ENCODE measurements around the gene SF3A2. TPM values are rescaled to one million over a fixed set of nuclear protein-coding genes. Genes with fewer than 3 reads are reported as not detected.

SF3A2 gene
- total RNA-seq, 1 donor from 2014 or later, result 141 TPM

DNA sequence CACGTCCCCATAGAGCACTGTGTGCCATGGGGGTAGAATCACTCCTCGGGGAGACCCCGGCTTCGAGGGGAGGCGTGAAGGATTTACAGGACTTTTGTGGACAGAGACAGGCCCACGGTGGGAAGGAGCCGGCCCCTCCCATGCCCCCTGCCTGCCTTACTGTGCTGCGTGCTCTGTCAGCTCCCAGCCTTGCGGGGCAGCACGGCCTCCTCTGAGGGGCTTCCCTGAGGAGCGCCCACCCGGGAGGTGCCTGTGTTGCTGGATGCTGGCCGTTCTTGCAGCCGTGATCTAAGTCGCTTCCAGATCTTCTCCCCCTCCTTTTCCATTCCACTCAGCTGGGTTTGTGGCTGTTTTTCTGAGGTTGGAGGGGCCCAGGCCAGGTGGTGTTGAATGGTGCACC is 29.6 kb upstream of the SF3A2 start:
- intact Hi-C loops (cut with micrococcal nuclease), result no loop called here

GRCh38 chr19:2207991-2208860 is 28.4 kb upstream of the SF3A2 start:
- intact Hi-C loops (cut with micrococcal nuclease), result no loop called here

DNA sequence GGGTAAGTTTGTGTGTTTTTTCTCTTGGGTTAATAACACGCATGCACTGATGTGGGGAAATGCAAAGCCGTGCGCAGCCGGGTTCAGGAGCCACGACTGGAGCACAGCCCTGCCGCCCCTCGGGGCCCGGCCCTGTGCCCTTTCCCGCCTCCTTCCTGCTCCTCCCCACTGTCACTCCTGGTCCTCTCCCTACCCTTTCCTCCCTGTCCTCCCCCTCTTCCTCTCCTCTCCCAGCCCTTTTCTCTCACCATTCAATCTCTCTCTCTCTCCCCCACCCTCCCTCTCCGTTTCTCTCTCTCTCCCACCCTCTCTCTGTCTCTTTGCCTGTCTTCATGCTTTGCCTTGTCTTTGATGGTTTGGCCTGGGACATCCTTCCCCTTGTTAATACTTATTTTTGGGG is 27.6 kb upstream of the SF3A2 start:
- intact Hi-C loops (cut with micrococcal nuclease), result no loop called here

DNA sequence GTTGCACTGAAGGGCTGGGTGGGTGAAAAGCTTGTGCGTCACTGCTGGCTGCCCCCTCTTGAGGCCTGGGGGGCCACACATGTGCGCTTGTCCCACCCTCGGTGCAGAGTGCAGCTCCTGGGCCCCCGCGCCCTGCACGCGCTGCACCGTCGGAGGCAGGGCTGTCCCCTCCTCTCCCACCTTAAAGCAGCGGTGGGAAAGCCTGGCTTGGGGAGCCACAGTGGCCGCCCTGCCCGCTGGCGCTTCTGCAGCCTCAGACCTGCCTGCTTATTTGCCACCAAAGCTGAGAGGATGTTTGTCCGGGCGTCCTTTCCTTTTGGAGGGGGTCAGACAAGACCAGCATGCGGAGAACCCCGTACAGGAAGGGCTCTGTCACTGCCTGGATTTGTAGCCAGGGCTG is 27.2 kb upstream of the SF3A2 start:
- intact Hi-C loops (cut with micrococcal nuclease), result no loop called here

DNA sequence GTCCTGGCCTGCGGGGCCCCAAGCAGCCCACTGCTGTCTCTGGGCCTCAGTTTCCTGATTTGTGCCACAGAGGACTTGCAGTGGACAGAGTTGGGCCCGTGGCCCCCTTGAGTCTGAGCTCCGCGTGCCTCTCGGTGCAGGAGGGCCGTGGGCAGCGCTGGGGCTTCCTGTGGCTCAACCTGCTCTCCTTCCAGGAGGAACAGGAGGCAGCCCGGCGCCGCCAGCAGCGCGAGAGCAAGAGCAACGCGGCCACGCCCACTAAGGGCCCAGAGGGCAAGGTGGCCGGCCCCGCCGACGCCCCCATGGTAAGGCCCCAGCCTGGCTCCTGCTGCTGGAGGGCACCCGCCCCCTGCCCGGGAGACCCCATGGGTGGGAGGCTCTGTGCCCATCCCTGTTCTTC is 26.4 kb upstream of the SF3A2 start:
- intact Hi-C loops (cut with micrococcal nuclease), result no loop called here

DNA sequence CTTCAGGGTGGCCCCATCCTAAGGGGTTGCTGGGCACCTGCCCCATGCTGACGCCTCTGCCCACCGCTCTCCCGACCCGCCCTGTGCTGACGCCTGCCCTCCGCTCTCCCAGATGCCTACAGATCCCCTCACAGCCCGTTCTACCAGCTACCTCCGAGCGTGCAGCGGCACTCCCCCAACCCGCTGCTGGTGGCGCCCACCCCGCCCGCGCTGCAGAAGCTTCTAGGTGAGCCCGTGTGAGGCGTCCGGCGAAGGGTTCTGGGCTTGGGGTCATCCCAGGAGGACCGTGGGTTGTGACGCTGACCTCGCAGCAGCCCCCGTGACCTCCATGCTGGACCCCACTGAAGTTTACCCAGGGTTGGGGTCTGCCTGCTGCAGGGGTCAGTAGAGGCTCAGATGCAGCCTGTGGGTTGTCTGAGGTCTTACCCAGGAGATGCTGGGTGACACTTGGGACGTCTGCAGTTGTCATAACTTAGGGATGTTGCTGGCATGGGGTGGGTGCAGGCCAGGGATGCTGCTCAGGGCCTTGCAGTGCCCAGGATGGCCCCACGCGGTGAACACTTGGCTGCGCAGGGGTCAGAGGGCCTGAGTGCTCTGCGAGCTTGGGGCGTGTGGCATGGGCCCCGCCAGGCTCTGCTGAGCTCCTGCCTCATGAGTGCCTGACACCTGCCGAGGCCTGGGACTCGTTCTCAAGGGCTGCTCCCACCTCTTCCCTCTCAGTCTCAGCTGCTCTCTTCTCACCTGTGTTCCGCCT is 25.5 kb upstream of the SF3A2 start:
- intact Hi-C loops (cut with micrococcal nuclease), result no loop called here

DNA sequence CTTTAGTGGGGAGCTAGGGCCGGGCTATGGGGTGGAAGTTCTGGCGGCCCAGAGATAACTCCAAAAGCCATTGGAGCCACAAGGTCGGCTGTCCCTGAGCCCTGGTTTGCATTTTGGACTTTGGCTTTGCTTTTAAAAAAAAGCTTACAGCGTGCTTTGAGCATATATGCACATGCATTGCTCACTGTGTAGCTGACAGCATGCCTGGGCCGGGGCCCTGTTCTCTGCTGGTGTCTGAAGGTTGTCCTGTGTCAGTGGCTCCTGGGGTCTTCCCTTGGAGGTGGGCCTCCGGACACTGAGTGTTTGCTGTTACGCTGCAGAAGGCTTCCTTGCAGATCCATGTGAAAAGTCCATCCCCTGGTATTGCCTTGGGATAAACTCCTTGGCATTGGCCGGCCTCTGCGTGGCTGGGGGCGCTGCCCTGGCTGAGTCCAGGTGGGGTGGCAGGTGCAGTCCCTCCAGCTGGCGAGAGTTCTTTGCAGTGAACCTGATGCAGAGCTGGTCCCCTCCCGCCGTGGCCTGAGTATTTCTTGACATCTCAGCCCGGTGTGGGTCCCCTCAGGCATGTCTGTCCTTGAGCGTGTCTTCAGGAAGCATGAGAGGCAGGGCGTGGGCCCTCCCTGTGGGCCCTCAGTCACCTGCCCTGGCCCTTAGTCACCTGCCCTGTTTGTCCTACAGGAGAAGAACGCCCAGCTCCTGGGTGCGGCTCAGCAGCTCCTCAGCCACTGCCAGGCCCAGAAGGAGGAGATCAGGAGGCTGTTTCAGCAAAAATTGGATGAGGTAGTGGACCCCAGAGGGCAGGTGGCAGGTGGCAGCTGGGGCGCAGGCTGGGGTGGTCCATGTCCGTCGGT is 23.5 kb upstream of the SF3A2 start:
- intact Hi-C loops (cut with micrococcal nuclease), result no loop called here

DNA sequence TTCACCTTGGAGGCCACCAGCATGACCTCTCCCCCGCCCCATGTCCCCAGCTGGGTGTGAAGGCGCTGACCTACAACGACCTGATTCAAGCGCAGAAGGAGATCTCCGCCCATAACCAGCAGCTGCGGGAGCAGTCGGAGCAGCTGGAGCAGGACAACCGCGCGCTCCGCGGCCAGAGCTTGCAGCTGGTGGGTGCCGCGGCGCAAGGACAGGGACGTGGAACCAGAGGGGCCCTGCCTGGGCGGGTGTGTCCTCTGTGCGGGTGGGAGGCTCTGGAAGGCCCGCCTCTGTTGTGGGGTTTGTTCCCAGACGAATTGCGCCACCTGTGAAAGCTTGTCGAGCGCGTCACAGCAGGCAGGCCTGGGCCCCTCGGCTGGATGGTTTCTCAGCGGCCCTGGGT is 22.8 kb upstream of the SF3A2 start:
- intact Hi-C loops (cut with micrococcal nuclease), result no loop called here

DNA sequence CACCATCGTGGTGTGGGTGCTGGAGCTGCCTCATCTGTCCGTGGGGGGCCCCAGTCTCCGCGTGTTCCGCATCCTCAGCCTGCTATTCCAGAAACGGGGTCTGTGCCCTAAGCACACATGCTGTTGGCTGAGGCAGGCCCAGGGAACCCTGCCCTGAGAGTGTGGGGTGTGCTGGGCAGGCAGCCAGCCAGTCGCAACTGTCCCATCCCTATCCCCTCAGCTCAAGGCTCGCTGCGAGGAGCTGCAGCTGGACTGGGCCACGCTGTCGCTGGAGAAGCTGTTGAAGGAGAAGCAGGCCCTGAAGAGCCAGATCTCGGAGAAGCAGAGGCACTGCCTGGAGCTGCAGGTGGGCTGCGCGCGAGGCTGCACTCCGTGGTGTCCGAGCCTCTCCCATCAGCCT is 22.4 kb upstream of the SF3A2 start:
- intact Hi-C loops (cut with micrococcal nuclease), result no loop called here

DNA sequence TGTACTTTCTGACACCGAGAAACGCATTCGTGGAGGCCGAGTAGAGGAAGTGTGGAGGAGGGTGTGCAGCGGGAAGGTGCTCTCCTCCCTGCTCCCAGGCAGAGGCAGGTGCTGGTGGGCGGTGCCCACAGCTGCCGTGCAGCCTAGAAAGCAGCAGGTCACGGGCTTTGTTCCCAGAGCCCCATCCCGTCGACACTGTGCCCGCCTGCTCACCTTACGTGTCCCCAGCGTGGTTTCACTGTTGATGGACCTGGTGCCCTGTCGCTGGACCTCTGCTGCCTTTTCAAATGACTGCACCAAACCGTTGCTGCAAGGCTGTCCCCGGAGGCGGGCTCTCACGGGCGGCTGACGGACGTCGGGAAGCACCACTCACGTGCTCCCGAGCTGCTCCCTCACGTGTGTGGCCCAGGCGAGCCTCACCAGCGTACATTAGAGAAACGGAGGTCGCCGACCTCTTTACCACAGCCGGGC is 21.3 kb upstream of the SF3A2 start:
- intact Hi-C loops (cut with micrococcal nuclease), result no loop called here

DNA sequence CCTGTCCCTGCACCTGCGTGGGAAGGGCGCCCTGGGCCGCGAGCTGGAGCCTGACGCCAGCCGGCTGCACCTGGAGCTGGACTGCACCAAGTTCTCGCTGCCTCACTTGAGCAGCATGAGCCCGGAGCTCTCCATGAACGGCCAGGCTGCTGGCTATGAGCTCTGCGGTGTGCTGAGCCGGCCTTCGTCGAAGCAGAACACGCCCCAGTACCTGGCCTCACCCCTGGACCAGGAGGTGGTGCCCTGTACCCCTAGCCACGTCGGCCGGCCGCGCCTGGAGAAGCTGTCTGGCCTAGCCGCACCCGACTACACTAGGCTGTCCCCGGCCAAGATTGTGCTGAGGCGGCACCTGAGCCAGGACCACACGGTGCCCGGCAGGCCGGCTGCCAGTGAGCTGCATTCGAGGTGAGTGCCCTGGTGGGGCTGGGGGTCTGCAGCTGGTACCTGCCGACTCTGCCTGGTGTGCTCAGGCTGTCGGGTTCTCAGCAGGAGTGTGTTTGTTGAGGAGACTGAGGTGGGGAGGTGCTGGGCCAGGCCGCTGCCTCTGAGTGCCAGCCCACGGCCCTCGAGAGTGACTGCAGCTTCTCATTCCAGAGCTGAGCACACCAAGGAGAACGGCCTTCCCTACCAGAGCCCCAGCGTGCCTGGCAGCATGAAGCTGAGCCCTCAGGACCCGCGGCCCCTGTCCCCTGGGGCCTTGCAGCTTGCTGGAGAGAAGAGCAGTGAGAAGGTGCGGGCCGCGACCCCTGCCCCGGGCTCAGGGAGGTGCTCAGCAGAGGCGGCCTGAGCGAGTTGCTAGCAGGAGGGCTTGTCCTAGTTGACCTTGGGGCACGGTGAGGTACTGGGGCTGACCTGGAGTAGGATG is 20.0 kb upstream of the SF3A2 start:
- intact Hi-C loops (cut with micrococcal nuclease), result no loop called here

DNA sequence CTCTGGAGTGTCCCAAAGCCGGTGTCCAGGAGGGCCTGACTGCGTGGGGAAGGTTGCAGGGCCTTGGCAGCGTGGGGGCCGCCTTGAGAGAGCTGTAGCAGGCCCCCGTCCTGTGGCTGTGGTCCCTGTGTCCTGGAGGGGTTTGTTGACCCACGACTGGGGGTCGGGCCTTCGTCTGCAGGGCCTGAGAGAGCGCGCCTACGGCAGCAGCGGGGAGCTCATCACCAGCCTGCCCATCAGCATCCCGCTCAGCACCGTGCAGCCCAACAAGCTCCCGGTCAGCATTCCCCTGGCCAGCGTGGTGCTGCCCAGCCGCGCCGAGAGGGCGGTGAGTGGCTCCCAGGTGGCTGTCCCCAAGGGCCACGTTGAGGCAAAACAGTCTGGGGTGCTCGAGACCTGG is 19.0 kb upstream of the SF3A2 start:
- intact Hi-C loops (cut with micrococcal nuclease), result no loop called here

DNA sequence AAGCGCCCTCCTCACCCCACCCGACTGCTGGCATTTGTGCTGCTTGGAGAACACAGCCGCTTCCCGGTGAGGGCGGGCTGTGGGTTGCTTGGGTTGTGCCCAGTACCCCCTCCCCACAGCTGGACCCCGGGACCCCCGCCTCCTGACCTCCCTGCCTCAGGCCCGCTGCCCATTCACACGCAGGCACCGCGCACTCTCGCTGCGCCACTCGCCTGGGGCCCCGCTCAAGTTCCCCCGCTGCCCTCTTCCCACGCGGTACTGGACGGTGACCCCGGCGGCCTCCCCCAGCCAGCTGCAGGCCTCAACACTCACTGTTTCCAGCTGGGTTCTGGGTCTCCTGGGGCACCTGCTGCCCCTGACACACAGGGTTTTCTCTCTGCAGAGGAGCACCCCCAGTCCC is 16.9 kb upstream of the SF3A2 start:
- intact Hi-C loops (cut with micrococcal nuclease), result no loop called here

GRCh38 chr19:2221250-2221831 is 15.3 kb upstream of the SF3A2 start:
- intact Hi-C loops (cut with micrococcal nuclease), result no loop called here

DNA sequence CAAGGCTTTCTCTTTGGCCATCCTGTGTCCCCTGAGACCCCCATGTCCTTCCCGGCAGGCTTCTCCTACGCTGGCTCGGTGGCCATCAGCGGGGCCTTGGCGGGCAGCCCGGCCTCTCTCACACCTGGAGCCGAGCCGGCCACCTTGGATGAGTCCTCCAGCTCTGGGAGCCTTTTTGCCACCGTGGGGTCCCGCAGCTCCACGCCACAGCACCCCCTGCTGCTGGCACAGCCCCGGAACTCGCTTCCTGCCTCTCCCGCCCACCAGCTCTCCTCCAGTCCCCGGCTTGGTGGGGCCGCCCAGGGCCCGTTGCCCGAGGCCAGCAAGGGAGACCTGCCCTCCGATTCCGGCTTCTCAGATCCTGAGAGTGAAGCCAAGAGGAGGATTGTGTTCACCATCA is 14.7 kb upstream of the SF3A2 start:
- intact Hi-C loops (cut with micrococcal nuclease), result no loop called here

DNA sequence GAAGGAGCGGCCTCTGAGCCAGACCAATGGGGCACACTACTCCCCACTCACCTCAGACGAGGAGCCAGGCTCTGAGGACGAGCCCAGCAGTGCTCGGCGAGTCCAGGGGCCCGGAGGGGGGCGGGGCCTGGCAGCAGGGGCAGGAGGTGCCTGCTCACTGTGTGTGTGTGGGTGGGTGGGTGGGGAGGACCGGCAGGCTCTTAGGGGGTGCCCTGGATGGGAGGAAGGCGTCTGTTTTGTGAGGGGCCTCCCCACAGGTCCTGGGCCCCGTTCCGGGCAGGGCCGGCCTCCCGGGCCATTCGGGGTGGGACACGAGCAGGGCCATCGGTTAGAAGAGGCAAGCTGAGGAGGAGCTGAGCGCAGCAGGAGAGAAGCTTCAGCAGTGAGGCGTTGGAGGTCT is 13.2 kb upstream of the SF3A2 start:
- intact Hi-C loops (cut with micrococcal nuclease), result no loop called here

DNA sequence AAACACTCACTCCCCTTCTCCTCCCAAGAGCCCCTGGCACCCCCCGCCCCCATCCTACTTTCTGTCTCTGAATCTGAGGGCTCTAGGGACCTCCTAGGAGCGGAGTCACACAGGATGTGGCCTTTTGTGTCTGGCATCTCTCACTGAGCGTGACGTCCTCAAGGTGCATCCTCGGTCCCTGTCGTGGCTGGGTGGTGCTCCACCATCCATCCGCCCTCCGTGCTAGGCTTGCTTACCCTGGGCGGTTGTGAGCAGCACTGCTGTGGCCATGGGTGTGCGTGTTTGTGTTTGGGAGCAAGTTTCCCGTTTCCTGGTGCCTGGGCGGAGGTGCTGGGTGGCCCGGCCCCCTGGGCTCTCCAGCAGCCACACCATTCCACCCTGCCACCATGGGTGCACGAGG is 12.7 kb upstream of the SF3A2 start:
- intact Hi-C loops (cut with micrococcal nuclease), result no loop called here

GRCh38 chr19:2224754-2225349 is 11.8 kb upstream of the SF3A2 start:
- intact Hi-C loops (cut with micrococcal nuclease), result no loop called here

DNA sequence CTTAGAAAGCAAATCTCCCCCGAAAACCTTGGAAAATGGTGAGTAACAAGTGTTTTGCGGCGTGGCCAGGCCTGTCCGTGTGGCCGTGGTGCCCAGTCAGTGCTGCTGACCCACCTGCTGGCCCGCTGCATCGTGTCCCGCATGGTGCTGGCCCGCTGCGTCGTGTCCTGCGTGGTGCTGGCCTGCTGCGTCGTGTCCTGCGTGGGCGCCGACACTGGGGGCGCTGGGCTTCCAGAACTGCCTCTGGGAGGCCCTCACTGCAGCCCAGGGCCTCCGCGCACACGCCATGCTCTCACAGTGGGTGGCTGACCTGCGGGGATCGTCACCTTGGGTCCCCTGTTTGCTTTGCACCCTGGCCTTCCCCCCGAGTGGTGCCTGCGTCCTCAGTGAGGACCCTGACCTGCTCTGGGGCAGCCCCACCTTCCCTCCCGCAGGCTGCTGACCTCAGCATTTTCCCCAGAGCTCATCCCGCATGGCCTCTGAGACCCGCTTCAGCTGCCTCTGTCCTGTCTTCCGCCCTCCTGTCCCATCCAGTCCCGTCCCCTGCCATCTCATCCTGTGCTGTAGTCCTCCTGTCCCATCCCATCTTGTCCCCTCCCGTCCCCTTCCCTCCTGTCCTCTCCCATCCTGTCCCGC is 11.1 kb upstream of the SF3A2 start:
- intact Hi-C loops (cut with micrococcal nuclease), result no loop called here

Data from T-helper 1 cell treated with Interleukin-12 subunit alpha and Interleukin-12 subunit beta and Interleukin-4 antibody, amounts not matched to agents 30 ng/mL and 1 ng/mL, for 36 hours (primary cell).